ENCODE results near the gene AP4M1. TPM values are rescaled to one million over a fixed set of nuclear protein-coding genes. Genes with fewer than 3 reads are reported as not detected.

The AP4M1 gene
- total and polyA plus RNA-seq, 9 of the 15 experiments (the other 6 are each of a cell fraction or from before 2014, with no cell fraction given) = 1.3 to 30.9 (median 14.1) TPM

DNA sequence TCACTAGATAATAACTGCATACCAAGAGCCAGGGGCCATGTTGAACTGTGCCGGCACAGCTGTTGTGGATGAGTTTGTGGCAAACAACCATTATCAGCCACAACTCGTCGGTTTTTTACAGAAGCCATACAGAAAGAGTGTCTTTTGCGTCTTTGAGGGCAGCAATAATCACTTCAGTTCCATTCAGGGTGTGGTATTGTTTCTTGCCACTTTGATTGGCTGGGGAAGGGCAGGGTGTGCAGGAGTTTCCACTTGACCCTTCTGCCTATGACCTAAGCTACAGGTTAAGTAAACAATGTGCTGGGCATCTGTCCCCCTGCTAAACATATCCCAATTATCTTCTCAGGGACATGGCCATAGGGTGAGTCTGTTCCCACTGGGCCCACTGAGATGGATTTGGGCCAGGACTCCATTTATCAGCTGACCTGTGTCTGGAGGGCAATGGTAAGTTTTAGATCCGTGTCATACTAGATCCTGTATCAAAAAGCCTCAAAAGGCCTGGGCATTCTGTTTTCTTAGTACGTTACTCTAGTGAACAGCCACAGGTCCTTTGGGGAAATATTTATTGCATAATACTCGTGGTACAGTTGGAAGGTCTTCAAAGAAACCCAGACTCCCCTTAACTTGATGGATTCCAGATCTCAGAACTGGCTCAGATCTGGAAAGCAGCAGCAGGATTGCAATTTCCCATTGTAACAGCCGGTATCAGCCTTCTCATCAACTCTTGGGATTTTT, 35.8 kb upstream of the AP4M1 start (continued):
- TF ChIP-seq PTTG1 (tag; IDR thresholded peaks at IDR 0.05; ENCODE audit: low read depth) (no peak), TCF3 (CRISPR knock-in tag; IDR thresholded peaks at IDR 0.05) (peak; percentile 43; the same call in 1 of the 2 replicates)

DNA sequence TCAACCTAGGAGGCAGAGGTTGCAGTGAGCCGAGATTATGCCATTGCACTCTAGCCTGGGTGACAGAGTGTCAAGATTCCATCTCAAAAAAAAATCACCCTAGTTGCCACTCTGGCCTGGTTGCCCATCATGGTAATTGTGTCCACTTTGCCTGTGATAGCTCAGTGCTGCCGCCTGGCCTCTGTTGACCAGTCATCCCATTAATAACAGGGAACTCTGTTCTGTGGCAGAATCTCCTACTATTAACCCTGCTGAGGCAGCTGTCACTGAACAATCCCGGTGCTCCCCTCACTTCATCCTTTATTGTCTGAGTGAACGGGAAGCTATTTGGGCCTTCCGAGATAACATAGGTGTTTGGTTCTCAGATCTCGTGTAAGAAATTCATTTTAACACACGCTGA, 34.5 kb upstream of the AP4M1 start:
- DNase-seq (ENCODE audit: extremely low read depth in 1 of 4, low spot score in 3 of 4) = no peak
- TF ChIP-seq ZNF551 (CRISPR knock-in tag; IDR thresholded peaks at IDR 0.05) (no peak), POLR2A (conservative IDR thresholded peaks at IDR 0.05) (0 out of 2 replicates have a peak, but pooled peaks have one; percentile 17)
- H3K4me3 ChIP-seq = no peak overlapping the region
- ChIA-PET CTCF (ENCODE audit: low intra/inter-chr PET ratio) (no interaction called here), POLR2A (interaction anchor here (0.6 to 1.5 kb wide), 9 partner anchors 9 to 464 kb away, joined by 3 to 7 read pairs (median 4); partner anchors contain the start of gene ZKSCAN1)
- no peak overlapping the region for H3K27ac ChIP-seq (ENCODE audit: extremely low read depth, low read depth, low read length)
- in situ Hi-C loops (cut with MboI) (no loop called here), intact Hi-C loops (cut with micrococcal nuclease) (no loop called here)
- peaks cover 5 to 15% of the 10 kb centered on the region in 2 experiments; a peak in 3 of 5 replicates for H3K4me1 ChIP-seq (replicated peaks in 1 of 2; ENCODE audit: control insufficient read depth in 2 of 2, insufficient read depth in 2 of 2, low read length in 2 of 2)
- ATAC-seq = no peak
- no peak for FAIRE-seq
- no TSS peak for BruUV-seq (replicated peaks)
- H3K27me3 ChIP-seq (ENCODE audit: control insufficient read depth in 2 of 2, insufficient read depth in 2 of 2, low read length in 2 of 2) = no peaks in the 10 kb centered on the region
- H4K20me1 ChIP-seq (replicated peaks; ENCODE audit: control insufficient read depth, insufficient read depth, low read length) = no peaks in the 10 kb centered on the region
- H3K9me1 ChIP-seq (ENCODE audit: control insufficient read depth, insufficient read depth, low read length) = no peaks in the 10 kb centered on the region
- 86% methylated on average over 7 of the region's 7 CpGs for WGBS (ENCODE audit: insufficient coverage, low coverage, missing lambda C conversion rate)
- H3K9me3 ChIP-seq (replicated peaks; ENCODE audit: control insufficient read depth, insufficient read depth, low read depth, low read length) = peaks cover 21% of the 10 kb centered on the region
- H3K4me2 ChIP-seq (ENCODE audit: insufficient read depth, low read length) = no peak overlapping the region
- no peak overlapping the region for H3K9ac ChIP-seq (ENCODE audit: insufficient read depth in 1 of 2, low read depth in 2 of 2, low read length in 2 of 2)
- no peak overlapping the region for H2AFZ ChIP-seq (ENCODE audit: low read depth, low read length)
- H3K79me2 ChIP-seq (ENCODE audit: control insufficient read depth, insufficient read depth, low read length) = no peaks in the 10 kb centered on the region
- H3K36me3 ChIP-seq (ENCODE audit: control insufficient read depth, insufficient read depth, low read length) = peaks cover 52% of the 10 kb centered on the region

Measured in K562 (cell line).